ENCODE measurements around the gene PITPNM3. TPM values are rescaled to one million over a fixed set of nuclear protein-coding genes. Genes with fewer than 3 reads are reported as not detected.

The PITPNM3 gene
- total RNA-seq, 1 donor from 2014 or later: 4.3 TPM

DNA sequence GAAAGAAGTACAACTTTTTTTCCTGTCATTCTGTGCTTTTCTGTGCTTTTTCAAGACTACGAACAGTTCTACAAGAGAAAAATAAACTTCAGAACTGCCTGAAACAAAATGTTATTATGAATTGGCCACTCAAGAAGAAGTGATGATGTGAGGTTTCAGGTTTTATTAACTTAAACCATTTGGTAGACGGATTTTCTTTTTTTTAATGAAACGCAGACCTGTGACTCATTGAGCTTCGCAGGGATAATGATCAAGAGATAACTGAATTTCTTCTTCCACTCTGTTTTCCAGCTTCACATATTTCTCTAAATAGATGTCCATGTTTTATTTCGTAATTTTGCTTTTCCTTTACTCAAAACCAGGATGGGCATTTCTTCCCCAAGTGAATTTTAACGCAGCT, 154.1 kb downstream of the PITPNM3 start:
- DNase-seq (ENCODE audit: low spot score) (no peak), ATAC-seq (no peak)
- intact Hi-C loops (cut with DNase I): no loop called here

Other genes with a start within 250 kb of the PITPNM3 start
- not detected for gene AIPL1, start 121.4 kb downstream of the PITPNM3 start, total RNA-seq
- not detected for gene PIMREG, start 112.1 kb downstream of the PITPNM3 start, total RNA-seq
- gene KIAA0753, start 84.2 kb upstream of the PITPNM3 start, total RNA-seq: 22.5 TPM
- 27.3 TPM for gene TXNDC17, start 84.5 kb upstream of the PITPNM3 start, total RNA-seq
- gene MED31, start 95.0 kb upstream of the PITPNM3 start, total RNA-seq: 13.8 TPM
- 2.1 TPM for gene C17orf100, start 95.2 kb upstream of the PITPNM3 start, total RNA-seq
- 0.62 TPM for gene SLC13A5, start 156.8 kb upstream of the PITPNM3 start, total RNA-seq
- gene XAF1, start 199.5 kb upstream of the PITPNM3 start, total RNA-seq: 67.4 TPM
- 0.98 TPM for gene FBXO39, start 219.7 kb upstream of the PITPNM3 start, total RNA-seq